ENCODE data around the gene THSD4.

- TF ChIP-seq CTCF (IDR thresholded peaks at IDR 0.05; ENCODE audit: low read depth, low read length) (no peak), EZH2phosphoT487 (IDR thresholded peaks at IDR 0.05; ENCODE audit: low read depth) (no peak)
These were observed 692.4 kb downstream of the THSD4 start for GRCh38 chr15:71807691-71808091.

Measured in OCI-LY3 (cell line).